Measurements from ENCODE around the gene TSTD1.
"Not testable (repeated sequence)": the region's sequence is repeated elsewhere in the genome, so short reads cannot be mapped to it uniquely, and the experiment has no call there.

TSTD1 gene

DNA sequence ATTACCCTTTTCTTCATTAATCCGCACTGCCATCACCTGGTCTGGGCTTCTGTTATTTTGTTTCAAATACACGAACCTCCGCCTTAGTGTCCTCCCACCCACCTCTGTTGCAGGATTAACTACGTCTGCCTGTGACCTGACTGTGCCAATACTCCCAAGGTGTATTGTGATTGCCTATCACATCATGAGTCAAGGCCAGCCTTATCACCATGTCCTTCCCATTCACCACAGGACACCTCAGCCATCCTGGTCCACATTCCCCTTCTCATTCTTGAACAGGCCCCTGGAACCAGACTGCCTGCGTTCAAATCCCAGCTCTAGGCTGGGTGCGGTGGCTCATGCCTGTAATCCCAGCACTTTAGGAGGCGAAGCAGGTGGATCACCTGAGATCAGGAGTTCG lies 32.2 kb downstream of the TSTD1 start:
- DNase-seq: no peak

DNA sequence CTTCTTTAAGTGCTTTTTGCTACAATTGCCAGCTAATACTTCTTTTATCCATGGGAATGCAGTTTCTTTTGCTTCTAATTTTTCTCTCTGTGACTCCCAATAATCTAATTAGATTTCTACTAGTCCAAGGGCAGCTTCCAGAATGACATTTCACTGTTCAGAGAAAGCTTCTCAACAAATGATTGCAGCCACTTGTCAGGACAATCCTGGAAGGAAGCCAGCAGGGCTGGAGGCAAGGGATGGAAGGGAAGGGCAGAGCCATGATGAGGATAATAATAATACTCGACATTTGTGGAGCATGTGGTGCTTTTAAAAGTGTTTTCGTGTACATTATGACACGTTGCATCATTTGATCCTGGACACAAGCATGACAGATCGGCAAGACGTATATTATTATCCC lies 37.2 kb downstream of the TSTD1 start:
- DNase-seq: peak; percentile 73

DNA sequence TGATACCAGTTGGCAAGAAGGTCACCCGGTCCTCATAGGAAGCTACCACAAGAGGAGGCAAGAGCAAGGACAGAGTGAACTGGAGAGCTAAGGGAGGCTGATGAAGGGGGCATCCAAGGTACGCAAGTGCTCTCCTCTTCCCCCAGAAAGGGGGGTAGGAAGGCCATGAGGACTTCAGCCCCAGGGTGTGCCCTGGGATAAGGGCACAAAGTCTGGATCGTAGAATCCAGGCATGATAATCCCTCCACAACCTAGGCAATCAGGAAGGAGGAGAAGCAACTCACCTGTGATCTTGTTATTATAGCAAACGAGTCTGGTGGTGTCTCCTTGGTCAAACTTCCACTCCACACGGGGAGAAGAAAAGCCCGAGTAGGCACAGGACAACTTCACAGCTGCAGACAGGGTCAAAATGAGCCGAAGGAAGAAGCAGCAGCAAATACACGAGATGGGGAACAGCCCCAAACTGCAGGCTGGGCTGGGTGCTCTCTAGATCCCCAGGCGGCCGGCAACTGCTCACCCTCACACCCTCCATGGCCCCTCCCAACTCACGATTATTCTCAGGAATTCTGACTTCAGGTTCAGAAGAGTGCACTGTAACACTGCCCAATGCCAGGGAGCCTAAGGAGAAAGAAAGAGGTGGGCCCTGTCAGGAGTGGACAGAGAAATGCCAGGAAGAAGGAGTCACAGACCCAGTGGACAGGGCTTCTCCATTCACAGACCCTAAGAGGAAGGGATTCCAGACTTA lies 37.9 kb downstream of the TSTD1 start:
- DNase-seq: no peak

- DNase-seq: no peak
Measured at GRCh38 chr1:160999376-160999775, 39.4 kb downstream of the TSTD1 start.

- DNase-seq: peak; percentile 21
Measured at GRCh38 chr1:160997323-160998038, 41.3 kb downstream of the TSTD1 start.

DNA sequence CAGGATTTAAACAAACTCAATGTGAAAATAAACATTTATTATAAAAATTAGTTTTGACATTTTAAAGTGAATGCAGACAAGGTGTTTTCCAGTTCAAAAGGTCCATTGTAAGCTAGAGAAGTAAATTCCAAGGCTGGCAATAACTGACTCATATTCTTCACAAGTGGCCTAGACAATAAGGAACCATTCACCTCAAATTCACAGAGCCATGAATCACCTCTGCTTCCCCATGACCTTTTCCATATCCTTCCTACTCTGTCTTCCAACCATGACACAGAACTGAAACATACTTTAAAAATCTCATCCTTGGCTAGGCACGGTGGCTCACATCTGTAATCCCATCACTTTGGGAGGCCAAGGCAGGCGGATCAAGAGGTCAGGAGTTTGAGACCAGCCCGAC lies 42.6 kb downstream of the TSTD1 start:
- no peak for DNase-seq

GRCh38 chr1:160993544-160994193 lies 45.1 kb downstream of the TSTD1 start:
- DNase-seq: peak; percentile 6

- not testable (repeated sequence) for DNase-seq
Measured at GRCh38 chr1:160992036-160992435, 46.7 kb downstream of the TSTD1 start.

Data from NCI-H345 (cell line).